GM12865 (cell line): Measurements from ENCODE around the gene CCDC197.

Experiments
- DNase-seq: peaks from one replicate; pipeline ENCODE4 v3.0.0; 2010; ENCODE audit warnings: low read depth
- H3K4me3 ChIP-seq: 2 replicates; pipeline ENCODE4 v1.5.1; 2011; ENCODE audit warnings: mild to moderate bottlenecking, low read depth, low read length, control low read depth
- CTCF ChIP-seq: IDR thresholded peaks from 2 replicates; pipeline ENCODE4 v1.5.1; 2011; ENCODE audit warnings: low read length, control low read depth, low read depth, inconsistent platforms; ENCODE audit not compliant: insufficient read depth; ENCODE audit errors: missing control alignments

CCDC197 gene

GRCh38 chr14:93957751-93958566 lies 39.1 kb upstream of the CCDC197 start:
- no peak for DNase-seq
- H3K4me3 ChIP-seq: no peak overlapping the region
- TF ChIP-seq CTCF: no peak

- no peak for DNase-seq
- no peak for TF ChIP-seq CTCF
- H3K4me3 ChIP-seq: no peak overlapping the region
Measured at GRCh38 chr14:93958567-93959238, 38.4 kb upstream of the CCDC197 start.

GRCh38 chr14:93959239-93960107 lies 37.6 kb upstream of the CCDC197 start:
- H3K4me3 ChIP-seq: no peak overlapping the region
- TF ChIP-seq CTCF: no peak
- DNase-seq: peak; percentile 98

- no peak for TF ChIP-seq CTCF
- H3K4me3 ChIP-seq: no peak overlapping the region
- no peak for DNase-seq
Measured at GRCh38 chr14:93960108-93960475, 37.0 kb upstream of the CCDC197 start.

GRCh38 chr14:93960774-93961438 lies 36.2 kb upstream of the CCDC197 start:
- no peak for DNase-seq
- no peak overlapping the region for H3K4me3 ChIP-seq
- no peak for TF ChIP-seq CTCF

GRCh38 chr14:93961620-93962019 lies 35.5 kb upstream of the CCDC197 start:
- no peak for DNase-seq
- TF ChIP-seq CTCF: no peak

More at GRCh38 chr14:93961620-93962019, 35.5 kb upstream of the CCDC197 start:
- H3K4me3 ChIP-seq: no peak overlapping the region
